ENCODE measurements around the gene TOR1B.
"Not testable (repeated sequence)": the region's sequence is repeated elsewhere in the genome, so short reads cannot be mapped to it uniquely, and the experiment has no call there.

The TOR1B gene

GRCh38 chr9:129770741-129771140 lies 32.2 kb upstream of the TOR1B start:
- TF ChIP-seq CTCF (IDR thresholded peaks at IDR 0.05; ENCODE audit: insufficient read depth, low read depth, low read length, missing control alignments) = no peak
- DNase-seq (ENCODE audit: low read depth) = no peak
- H3K4me3 ChIP-seq (ENCODE audit: low read depth, low read length) = no peak overlapping the region

- TF ChIP-seq CTCF (IDR thresholded peaks at IDR 0.05; ENCODE audit: insufficient read depth, low read depth, low read length, missing control alignments) = no peak
- no peak overlapping the region for H3K4me3 ChIP-seq (ENCODE audit: low read depth, low read length)
- no peak for DNase-seq (ENCODE audit: low read depth)
Observed at GRCh38 chr9:129773262-129774048, 29.5 kb upstream of the TOR1B start.

GRCh38 chr9:129774791-129775447 lies 28.1 kb upstream of the TOR1B start:
- no peak overlapping the region for H3K4me3 ChIP-seq (ENCODE audit: low read depth, low read length)
- no peak for DNase-seq (ENCODE audit: low read depth)
- no peak for TF ChIP-seq CTCF (IDR thresholded peaks at IDR 0.05; ENCODE audit: insufficient read depth, low read depth, low read length, missing control alignments)

GRCh38 chr9:129775448-129775798 lies 27.6 kb upstream of the TOR1B start:
- no peak overlapping the region for H3K4me3 ChIP-seq (ENCODE audit: low read depth, low read length)
- no peak for DNase-seq (ENCODE audit: low read depth)

GRCh38 chr9:129776096-129776495 lies 26.9 kb upstream of the TOR1B start:
- DNase-seq (ENCODE audit: low read depth); H3K4me3 ChIP-seq (ENCODE audit: low read depth, low read length): not testable (repeated sequence)

More at GRCh38 chr9:129775448-129775798, 27.6 kb upstream of the TOR1B start:
- no peak for TF ChIP-seq CTCF (IDR thresholded peaks at IDR 0.05; ENCODE audit: insufficient read depth, low read depth, low read length, missing control alignments)

GRCh38 chr9:129776566-129776937 lies 26.4 kb upstream of the TOR1B start:
- no peak for DNase-seq (ENCODE audit: low read depth)
- TF ChIP-seq CTCF (IDR thresholded peaks at IDR 0.05; ENCODE audit: insufficient read depth, low read depth, low read length, missing control alignments) = no peak
- no peak overlapping the region for H3K4me3 ChIP-seq (ENCODE audit: low read depth, low read length)

GRCh38 chr9:129776938-129777768 lies 25.8 kb upstream of the TOR1B start:
- no peak for DNase-seq (ENCODE audit: low read depth)
- no peak overlapping the region for H3K4me3 ChIP-seq (ENCODE audit: low read depth, low read length)
- no peak for TF ChIP-seq CTCF (IDR thresholded peaks at IDR 0.05; ENCODE audit: insufficient read depth, low read depth, low read length, missing control alignments)

Measured in GM12865 (cell line).